ENCODE measurements around the gene RFX5.
A peak's percentile ranks its signal among the peaks of the same experiment; 100 is the strongest.
"Not testable (repeated sequence)": the region's sequence is repeated elsewhere in the genome, so short reads cannot be mapped to it uniquely, and the experiment has no call there.

RFX5 gene

GRCh38 chr1:151346769-151347522 is at the start of gene RFX5:
RFX5 (minus strand) TSS chr1:151347252; CDS start chr1:151346320, 932 bp downstream.
- H3K27ac Mint-ChIP-seq (ENCODE audit: low read depth) = peak within 1 kb of the TSS; percentile 100
- H3K4me1 Mint-ChIP-seq = peaks cover 27% of the 10 kb centered on the region
- no peaks in the 10 kb centered on the region for H3K27me3 Mint-ChIP-seq
- peaks cover 32% of the 10 kb centered on the region for H3K36me3 Mint-ChIP-seq (ENCODE audit: insufficient read depth)
- ATAC-seq (replicated peaks; ENCODE audit: extremely low read depth, poor library complexity, severe bottlenecking) (peak; percentile 97), DNase-seq (ENCODE audit: low spot score in 2 of 2) (peak; percentile 82 to 96)
- H3K9me3 Mint-ChIP-seq = no peaks in the 10 kb centered on the region
- peak within 1 kb of the TSS; percentile 99 for H3K4me3 Mint-ChIP-seq

GRCh38 chr1:151396265-151396664 is 49.2 kb upstream of the RFX5 start:
- not testable (repeated sequence) for H3K4me3 Mint-ChIP-seq; H3K27ac Mint-ChIP-seq (ENCODE audit: low read depth); DNase-seq (ENCODE audit: low spot score in 2 of 2); ATAC-seq (replicated peaks; ENCODE audit: extremely low read depth, poor library complexity, severe bottlenecking); H3K9me3 Mint-ChIP-seq; H3K27me3 Mint-ChIP-seq
- Mint-ChIP-seq H3K4me1 (peaks cover 23% of the 10 kb centered on the region), H3K36me3 (ENCODE audit: insufficient read depth) (peaks cover 14% of the 10 kb centered on the region)

DNA sequence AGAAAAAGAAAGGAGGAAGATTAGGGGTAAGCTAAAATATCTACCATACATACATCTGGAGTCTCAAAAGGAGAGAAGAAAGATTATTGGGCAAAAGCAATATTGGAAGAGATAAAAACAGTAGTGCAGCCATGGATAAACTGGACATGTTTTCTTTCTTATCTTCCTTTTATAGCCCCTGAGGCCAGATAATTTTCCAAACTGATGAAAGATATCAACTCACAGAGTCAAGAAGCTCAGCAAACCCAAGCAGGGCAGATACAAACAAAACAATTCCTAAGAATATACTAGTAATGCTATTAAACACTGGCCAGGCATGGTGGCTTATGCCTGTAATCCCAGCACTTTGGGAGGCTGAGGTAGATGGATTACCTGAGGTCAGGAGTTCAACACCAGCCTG is 46.5 kb upstream of the RFX5 start:
- Mint-ChIP-seq H3K9me3 (no peaks in the 10 kb centered on the region), H3K36me3 (ENCODE audit: insufficient read depth) (no peaks in the 10 kb centered on the region), H3K27ac (ENCODE audit: low read depth) (no peak overlapping the region), H3K27me3 (no peaks in the 10 kb centered on the region), H3K4me1 (no peaks in the 10 kb centered on the region), H3K4me3 (no peak overlapping the region)
- ATAC-seq (replicated peaks; ENCODE audit: extremely low read depth, poor library complexity, severe bottlenecking) (no peak), DNase-seq (ENCODE audit: low spot score in 2 of 2) (no peak)

DNA sequence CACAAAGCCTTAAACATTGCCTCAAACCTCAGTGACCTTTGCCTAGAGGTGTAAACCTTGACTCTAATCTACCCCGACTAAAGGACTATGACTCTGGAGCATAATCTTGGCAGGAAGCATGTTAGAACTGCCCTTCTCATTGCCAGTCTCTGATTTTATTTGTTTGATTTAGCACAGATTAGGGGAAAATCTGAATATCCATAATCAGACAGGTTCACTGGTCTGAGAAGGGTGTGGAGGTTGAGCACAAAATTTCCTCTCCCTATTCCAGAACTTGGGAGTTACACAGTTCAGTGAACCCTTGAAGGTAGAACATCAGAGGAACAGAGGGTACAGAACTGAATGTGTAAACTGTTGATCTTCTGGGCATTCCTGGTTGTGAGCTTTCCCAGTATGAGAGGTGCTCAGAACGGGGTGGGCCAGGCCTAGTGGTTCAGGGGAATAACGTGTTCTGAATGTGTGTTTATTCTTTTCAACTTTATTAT is 44.1 kb upstream of the RFX5 start:
- no peak for DNase-seq (ENCODE audit: low spot score in 2 of 2)
- H3K36me3 Mint-ChIP-seq (ENCODE audit: insufficient read depth) = no peaks in the 10 kb centered on the region
- H3K4me3 Mint-ChIP-seq = no peak overlapping the region
- ATAC-seq (replicated peaks; ENCODE audit: extremely low read depth, poor library complexity, severe bottlenecking) = no peak
- H3K9me3 Mint-ChIP-seq = no peaks in the 10 kb centered on the region
- no peaks in the 10 kb centered on the region for H3K27me3 Mint-ChIP-seq
- no peak overlapping the region for H3K27ac Mint-ChIP-seq (ENCODE audit: low read depth)
- H3K4me1 Mint-ChIP-seq = no peaks in the 10 kb centered on the region

DNA sequence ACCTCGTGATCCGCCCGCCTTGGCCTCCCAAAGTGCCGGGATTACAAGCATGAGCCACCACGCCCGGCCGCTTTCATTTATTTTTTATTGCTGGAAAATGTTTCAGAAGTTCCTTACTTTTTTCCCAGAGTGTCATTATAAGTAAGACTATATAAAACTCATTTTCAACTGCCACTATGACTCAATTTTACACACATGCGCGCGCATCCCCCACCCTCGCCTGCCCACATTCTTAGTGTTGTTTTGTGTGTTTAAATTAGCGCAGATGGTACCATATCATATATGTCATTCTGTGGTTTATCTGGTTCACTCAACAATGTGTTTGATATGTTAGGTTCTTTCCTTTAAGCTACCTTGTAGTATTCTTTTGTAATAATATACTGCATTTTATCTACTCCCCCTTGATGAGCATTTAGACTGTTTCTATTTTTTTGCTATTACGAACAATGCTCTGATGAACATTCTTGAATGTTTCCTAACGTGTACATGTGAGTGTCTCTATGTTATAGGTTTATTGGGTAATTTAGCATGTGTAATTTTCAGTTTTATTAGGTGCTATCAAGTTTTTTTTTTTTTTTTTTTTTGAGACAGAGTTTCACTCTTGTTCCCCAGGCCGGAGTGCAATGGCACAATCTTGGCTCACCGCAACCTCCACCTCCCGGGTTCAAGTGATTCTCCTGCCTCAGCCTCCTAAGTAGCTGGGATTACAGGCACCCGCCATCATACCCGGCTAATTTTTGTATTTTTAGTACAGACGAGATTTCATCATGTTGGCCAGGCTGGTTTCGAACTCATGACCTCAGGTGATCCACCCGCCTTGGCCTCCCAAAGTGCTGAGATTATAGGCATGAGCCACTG is 43.4 kb upstream of the RFX5 start:
- H3K27ac Mint-ChIP-seq (ENCODE audit: low read depth); H3K9me3 Mint-ChIP-seq; ATAC-seq (replicated peaks; ENCODE audit: extremely low read depth, poor library complexity, severe bottlenecking): not testable (repeated sequence)

DNA sequence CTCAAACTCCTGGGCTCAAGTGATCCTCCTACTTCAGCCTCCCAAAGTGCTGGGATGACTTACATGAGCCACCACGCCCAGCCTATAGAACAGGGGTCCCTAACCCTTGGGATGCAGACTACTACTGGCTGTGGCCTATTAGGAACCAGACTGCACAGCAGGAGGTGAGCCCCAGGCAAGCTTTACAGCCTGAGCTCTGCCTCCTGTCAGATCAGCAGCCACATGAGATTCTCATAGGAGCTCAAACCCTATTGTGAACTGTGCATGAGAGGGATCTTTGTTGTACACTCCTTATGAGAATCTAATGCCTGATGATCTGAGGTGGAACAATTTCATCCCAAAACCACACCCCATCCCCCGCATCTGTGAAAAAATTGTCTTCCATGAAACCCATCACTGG is 39.0 kb upstream of the RFX5 start:
- no peak overlapping the region for H3K27ac Mint-ChIP-seq (ENCODE audit: low read depth)
- H3K4me3 Mint-ChIP-seq = no peak overlapping the region
- H3K27me3 Mint-ChIP-seq = no peaks in the 10 kb centered on the region
- ATAC-seq (replicated peaks; ENCODE audit: extremely low read depth, poor library complexity, severe bottlenecking) = no peak
- no peaks in the 10 kb centered on the region for H3K36me3 Mint-ChIP-seq (ENCODE audit: insufficient read depth)
- no peak for DNase-seq (ENCODE audit: low spot score in 2 of 2)
- H3K9me3 Mint-ChIP-seq = no peaks in the 10 kb centered on the region
- no peaks in the 10 kb centered on the region for H3K4me1 Mint-ChIP-seq

More for the DNA sequence above, 43.4 kb upstream of the RFX5 start:
- not testable (repeated sequence) for H3K4me3 Mint-ChIP-seq; H3K36me3 Mint-ChIP-seq (ENCODE audit: insufficient read depth); H3K27me3 Mint-ChIP-seq; H3K4me1 Mint-ChIP-seq; DNase-seq (ENCODE audit: low spot score in 2 of 2)

DNA sequence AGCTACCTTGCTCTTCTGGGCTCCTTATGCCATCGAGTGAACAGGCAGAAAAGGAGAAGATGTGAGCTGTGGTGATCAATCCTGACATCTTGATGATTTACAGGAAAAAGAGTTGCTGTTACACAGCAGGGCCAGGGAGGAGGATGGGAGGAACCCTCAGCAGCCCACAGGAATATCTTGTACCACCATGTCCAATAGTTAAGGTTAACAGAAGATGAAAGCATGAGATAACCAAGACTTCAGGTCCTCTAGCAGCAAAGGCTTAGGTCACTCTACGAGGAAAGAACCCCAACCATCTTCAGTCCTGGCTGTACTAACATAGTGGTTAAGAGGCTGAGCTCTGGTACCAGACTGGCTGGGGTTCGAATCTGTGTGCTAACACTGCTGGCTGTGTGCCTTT is 37.5 kb upstream of the RFX5 start:
- Mint-ChIP-seq H3K9me3 (no peaks in the 10 kb centered on the region), H3K4me3 (no peak overlapping the region), H3K27ac (ENCODE audit: low read depth) (no peak overlapping the region), H3K36me3 (ENCODE audit: insufficient read depth) (no peaks in the 10 kb centered on the region), H3K4me1 (no peaks in the 10 kb centered on the region), H3K27me3 (no peaks in the 10 kb centered on the region)
- DNase-seq (ENCODE audit: low spot score in 2 of 2) (no peak), ATAC-seq (replicated peaks; ENCODE audit: extremely low read depth, poor library complexity, severe bottlenecking) (no peak)

DNA sequence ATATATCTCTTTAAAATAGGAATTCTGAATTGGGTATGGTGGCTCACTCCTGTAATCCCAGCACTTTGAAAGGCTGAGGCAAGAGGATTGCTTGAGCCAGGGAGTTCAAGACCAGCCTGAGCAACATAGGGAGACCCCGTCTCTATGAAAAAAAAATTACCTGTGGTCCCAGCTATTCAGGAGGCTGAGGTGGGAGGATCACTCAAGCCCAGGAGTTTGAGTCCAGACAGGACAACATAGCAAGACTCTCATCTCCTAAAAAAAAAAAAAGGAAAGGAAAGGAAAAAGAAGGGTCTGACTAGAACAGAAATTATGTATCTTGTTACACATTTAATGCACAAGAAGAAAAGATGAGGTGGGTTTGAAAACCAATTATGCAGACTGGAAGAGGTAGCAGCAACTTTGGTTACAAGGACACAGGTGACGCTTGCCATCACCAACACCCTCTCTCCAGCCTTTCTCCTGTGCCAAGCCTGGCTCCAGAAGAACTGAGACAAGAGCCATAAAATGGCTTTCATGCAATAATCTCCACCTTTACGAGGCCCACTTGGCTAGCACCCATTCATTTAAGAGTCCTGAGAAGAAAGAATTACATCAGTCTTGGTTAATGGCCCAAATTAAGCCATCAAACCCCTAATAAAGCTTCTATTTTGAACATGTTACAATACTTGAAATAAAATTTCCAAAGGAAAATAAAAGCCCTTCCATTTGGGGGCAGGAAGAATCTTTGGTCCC is 30.3 kb upstream of the RFX5 start:
- no peak overlapping the region for H3K4me3 Mint-ChIP-seq
- DNase-seq (ENCODE audit: low spot score in 2 of 2) = no peak
- no peaks in the 10 kb centered on the region for H3K9me3 Mint-ChIP-seq

GRCh38 chr1:151373196-151373595 is 26.1 kb upstream of the RFX5 start:
- H3K4me1 Mint-ChIP-seq = no peaks in the 10 kb centered on the region
- H3K9me3 Mint-ChIP-seq = no peaks in the 10 kb centered on the region
- no peak overlapping the region for H3K4me3 Mint-ChIP-seq
- ATAC-seq (replicated peaks; ENCODE audit: extremely low read depth, poor library complexity, severe bottlenecking) = no peak
- H3K27me3 Mint-ChIP-seq = no peaks in the 10 kb centered on the region
- no peak overlapping the region for H3K27ac Mint-ChIP-seq (ENCODE audit: low read depth)
- H3K36me3 Mint-ChIP-seq (ENCODE audit: insufficient read depth) = no peaks in the 10 kb centered on the region
- DNase-seq (ENCODE audit: low spot score in 2 of 2) = no peak

More for the DNA sequence above, 30.3 kb upstream of the RFX5 start:
- no peaks in the 10 kb centered on the region for H3K36me3 Mint-ChIP-seq (ENCODE audit: insufficient read depth)
- H3K4me1 Mint-ChIP-seq = no peaks in the 10 kb centered on the region
- H3K27me3 Mint-ChIP-seq = no peaks in the 10 kb centered on the region
- H3K27ac Mint-ChIP-seq (ENCODE audit: low read depth) = no peak overlapping the region
- no peak for ATAC-seq (replicated peaks; ENCODE audit: extremely low read depth, poor library complexity, severe bottlenecking)

DNA sequence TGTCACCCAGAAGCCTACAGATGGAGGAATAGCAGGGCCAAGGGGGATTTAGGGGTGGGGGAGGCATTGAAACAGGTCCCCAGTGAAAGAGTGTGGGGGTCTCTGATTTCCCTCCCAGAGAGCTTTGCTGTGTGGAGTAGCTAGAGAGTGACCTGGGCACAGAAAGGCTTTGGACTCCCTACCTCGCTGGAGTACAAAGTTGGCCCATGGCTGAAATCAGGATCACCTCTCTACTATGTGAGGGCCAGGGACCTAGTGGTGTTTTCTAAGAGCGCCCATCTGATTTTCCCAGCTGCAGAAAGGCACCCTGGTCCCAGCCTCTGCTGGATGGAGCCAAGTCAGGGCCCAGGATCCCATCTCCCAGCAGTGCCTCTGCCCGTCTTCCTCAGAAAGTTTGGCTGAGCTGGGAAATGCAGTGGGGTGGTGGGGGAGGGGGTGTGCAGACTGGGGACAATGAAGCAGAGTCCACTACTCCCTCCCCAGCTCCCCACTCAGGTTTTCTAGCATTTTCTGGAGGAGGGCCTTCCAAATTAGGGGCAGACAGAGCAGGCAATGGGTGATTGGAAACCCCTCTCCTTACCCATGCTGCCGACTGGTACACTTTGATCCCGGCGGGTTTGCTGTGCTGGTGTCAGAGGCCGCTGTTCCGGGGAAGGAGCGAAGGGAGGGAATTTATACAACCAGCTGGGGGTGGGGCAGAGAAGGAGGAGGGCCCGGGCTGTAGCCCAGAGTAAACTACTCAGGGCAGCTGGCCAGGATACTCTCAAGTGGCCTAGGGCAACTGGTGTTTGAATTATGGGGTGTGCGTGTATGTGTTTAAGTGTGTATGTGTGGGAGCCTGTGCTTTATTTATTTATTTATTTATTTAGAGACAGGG is 25.2 kb upstream of the RFX5 start, which contains the start of gene SELENBP1:
SELENBP1 (minus strand) TSS at position 648 of the 877 bp plus-strand sequence; CDS start at position 584, 64 bp downstream.
- no peaks in the 10 kb centered on the region for H3K9me3 Mint-ChIP-seq
- no peaks in the 10 kb centered on the region for H3K4me1 Mint-ChIP-seq
- peak within 1 kb of the TSS; percentile 20 for H3K27ac Mint-ChIP-seq (ENCODE audit: low read depth)
- H3K4me3 Mint-ChIP-seq = no peak within 1 kb of the TSS
- H3K36me3 Mint-ChIP-seq (ENCODE audit: insufficient read depth) = no peaks in the 10 kb centered on the region
- H3K27me3 Mint-ChIP-seq = no peaks in the 10 kb centered on the region
- DNase-seq (ENCODE audit: low spot score in 2 of 2) = no peak
- ATAC-seq (replicated peaks; ENCODE audit: extremely low read depth, poor library complexity, severe bottlenecking) = no peak

- H3K36me3 Mint-ChIP-seq (ENCODE audit: insufficient read depth) = no peaks in the 10 kb centered on the region
- H3K4me3 Mint-ChIP-seq = no peak overlapping the region
- ATAC-seq (replicated peaks; ENCODE audit: extremely low read depth, poor library complexity, severe bottlenecking) (no peak), DNase-seq (ENCODE audit: low spot score in 2 of 2) (no peak)
- H3K27ac Mint-ChIP-seq (ENCODE audit: low read depth) = peak overlapping the region; percentile 20
- no peaks in the 10 kb centered on the region for H3K27me3 Mint-ChIP-seq
- H3K4me1 Mint-ChIP-seq = no peaks in the 10 kb centered on the region
- H3K9me3 Mint-ChIP-seq = no peaks in the 10 kb centered on the region
These were observed 24.5 kb upstream of the RFX5 start for GRCh38 chr1:151371370-151372057.

Measured in central memory CD8-positive, alpha-beta T cell (primary cell).